K562 (cell line): ENCODE measurements around the gene CD47. TPM values are rescaled to one million over a fixed set of nuclear protein-coding genes. Genes with fewer than 3 reads are reported as not detected.

ENCODE experiments used
- ASH1L ChIP-seq: fragments of 450-650 bp; IDR thresholded peaks from 2 replicates; pipeline ENCODE4 v1.6.1; 2018; ENCODE audit warnings: borderline replicate concordance, mild to moderate bottlenecking, low read depth; ENCODE audit not compliant: partially characterized antibody
- CC2D1A ChIP-seq: fragments of 450-650 bp; IDR thresholded peaks from 2 replicates; pipeline ENCODE4 v1.6.1; 2017; ENCODE audit warnings: mild to moderate bottlenecking
- CTBP1 ChIP-seq: fragments of 450-650 bp; IDR thresholded peaks from 2 replicates; pipeline ENCODE4 v1.6.1; 2016; ENCODE audit warnings: borderline replicate concordance
- HDAC2 ChIP-seq: fragments of 450-650 bp; IDR thresholded peaks from 2 replicates; pipeline ENCODE4 v1.6.1; 2016; ENCODE audit warnings: mild to moderate bottlenecking
- JUND ChIP-seq, 2 experiments: IDR thresholded peaks; 2 replicates in 1 of 2; 3 replicates in 1 of 2; pipeline ENCODE4 v1.6.1; 2011; ENCODE audit warnings: borderline replicate concordance in 2 of 2, low read depth in 2 of 2, low read length in 2 of 2, improper control_type of control experiment in 1 of 2, missing biosample characterization in 1 of 2, missing genetic modification characterization in 1 of 2, missing genetic modification reagents in 1 of 2
- MYC ChIP-seq, 2 experiments: fragments of 250-450 bp in 1 of 2; sonication (Bioruptor Pico) in 1 of 2; IDR thresholded peaks; 2 replicates each; pipeline versions ENCODE4 v1.5.1 to v1.6.1; 2012 to 2021; ENCODE audit warnings: low read depth in 2 of 2, borderline replicate concordance in 1 of 2, improper control_type of control experiment in 1 of 2, low read length in 1 of 2, mild to moderate bottlenecking in 1 of 2, moderate library complexity in 1 of 2
- NEUROD1 ChIP-seq: fragments of 150-350 bp; IDR thresholded peaks from 2 replicates; pipeline ENCODE4 v1.6.1; 2014; ENCODE audit warnings: borderline replicate concordance, low read length, low read depth; ENCODE audit not compliant: partially characterized antibody
- PCBP1 ChIP-seq: fragments of 200-400 bp; formaldehyde crosslinking; IDR thresholded peaks from 2 replicates; pipeline ENCODE4 v1.6.1; 2018; ENCODE audit warnings: mild to moderate bottlenecking, low read depth, low read length; ENCODE audit not compliant: poor library complexity, severe bottlenecking
- SLC30A9 ChIP-seq: fragments of 250-450 bp; sonication (Bioruptor Pico); IDR thresholded peaks from 2 replicates; pipeline ENCODE4 v1.8.0; 2022; ENCODE audit warnings: mild to moderate bottlenecking, moderate library complexity
- TEAD2 ChIP-seq: fragments of 450-650 bp; IDR thresholded peaks from 2 replicates; pipeline ENCODE4 v1.6.1; 2016; ENCODE audit warnings: missing genetic modification characterization, control low read depth, missing compliant biosample characterization
- ZNF232 ChIP-seq: sonication (generic); formaldehyde crosslinking; IDR thresholded peaks from 2 replicates; pipeline ENCODE4 v1.8.0; 2022; ENCODE audit warnings: mild to moderate bottlenecking, missing genetic modification reagents
- ZNF75A ChIP-seq: fragments of 450-650 bp; formaldehyde crosslinking; IDR thresholded peaks from 2 replicates; pipeline ENCODE4 v1.4.0; 2020; ENCODE audit warnings: mild to moderate bottlenecking
- polyA plus RNA-seq, 8 experiments: library from polyadenylated mRNA; depleted of rRNA in 4 of 8; stranded (reverse) in 5 of 8; unstranded in 3 of 8; fragments of >200 nt; fragmentation: Nextera tagmentation in 2 of 8; fragmentation: Illumina TruSeq in 1 of 8; extraction: Ambion mirVana in 2 of 8; extraction: Trizol in 1 of 8; gene quantifications; 2 replicates each; pipeline versions ENCODE4 v1.2.1 to v1.2.3, GENCODE V29; 2011 to 2014; ENCODE audit warnings: inconsistent platforms in 1 of 8, missing spikeins in 1 of 8
- total RNA-seq, 7 experiments: library from RNA; depleted of rRNA in 6 of 7; stranded (reverse); fragments of >200 nt in 6 of 7; fragmentation: Illumina TruSeq in 2 of 7; extraction: Trizol in 2 of 7; gene quantifications; 2 replicates each; pipeline versions ENCODE4 v1.2.1 to v1.2.3, GENCODE V29; 2011 to 2021; ENCODE audit warnings: low replicate concordance in 1 of 7
- TF ChIP-seq, protein P1 (sequence below): fragments of 450-650 bp; formaldehyde crosslinking; IDR thresholded peaks from 2 replicates; pipeline ENCODE4 v1.4.0; 2022; ENCODE audit warnings: missing genetic modification characterization
- TF ChIP-seq, protein P2 (sequence below), 2 experiments: fragments of 450-650 bp; IDR thresholded peaks; 2 replicates each; pipeline ENCODE4 v1.6.1; 2016
- TF ChIP-seq, protein P3 (sequence below): fragments of 250-450 bp; sonication (Bioruptor Pico); IDR thresholded peaks from 2 replicates; pipeline ENCODE4 v1.4.0; 2020
- TF ChIP-seq, protein P4 (sequence below): IDR thresholded peaks from 2 replicates; pipeline ENCODE4 v1.6.1; 2011; ENCODE audit not compliant: insufficient read length; ENCODE audit errors: extremely low read depth

Gene CD47
- total and polyA plus RNA-seq, 9 of the 15 experiments (the other 6 are each of a cell fraction or from before 2014, with no cell fraction given), result 10.2 to 62.6 (median 36.3) TPM

DNA sequence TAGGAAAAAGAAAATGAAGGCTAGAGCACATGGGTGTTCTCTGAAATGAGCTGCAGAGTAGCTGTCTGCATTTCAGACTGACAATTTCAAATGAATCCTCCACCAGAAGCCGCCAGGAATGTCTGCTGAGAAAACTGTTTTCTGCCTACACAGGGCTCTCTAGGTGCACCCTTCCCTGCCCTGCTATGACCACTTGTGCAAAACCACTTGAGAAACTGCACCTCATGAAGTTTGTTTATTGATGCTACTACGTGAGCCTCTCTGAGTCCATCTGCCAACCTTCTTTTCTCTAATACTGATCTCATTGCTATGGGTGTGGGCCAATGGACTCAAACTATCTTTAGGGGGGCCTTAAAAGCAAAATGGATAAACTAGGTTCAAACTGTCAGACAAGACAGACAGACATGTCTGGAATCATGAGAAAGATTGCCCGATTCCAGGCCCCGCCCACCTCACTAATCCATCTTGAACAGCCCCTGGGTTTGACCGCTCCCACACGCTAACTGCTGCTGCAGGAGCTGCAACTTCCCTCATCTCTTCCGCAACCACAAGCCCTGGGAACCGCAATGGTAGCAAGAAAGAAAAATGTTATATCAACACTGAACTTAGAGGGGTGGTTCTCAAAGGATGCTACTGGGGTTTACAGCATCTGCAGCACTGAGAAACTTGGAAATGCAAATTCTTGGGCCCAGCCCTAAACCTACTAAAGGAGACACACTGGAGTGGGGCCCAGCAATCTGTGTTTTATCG, 9.0 kb upstream of the CD47 start (continued):
- TF ChIP-seq, protein P1, sequence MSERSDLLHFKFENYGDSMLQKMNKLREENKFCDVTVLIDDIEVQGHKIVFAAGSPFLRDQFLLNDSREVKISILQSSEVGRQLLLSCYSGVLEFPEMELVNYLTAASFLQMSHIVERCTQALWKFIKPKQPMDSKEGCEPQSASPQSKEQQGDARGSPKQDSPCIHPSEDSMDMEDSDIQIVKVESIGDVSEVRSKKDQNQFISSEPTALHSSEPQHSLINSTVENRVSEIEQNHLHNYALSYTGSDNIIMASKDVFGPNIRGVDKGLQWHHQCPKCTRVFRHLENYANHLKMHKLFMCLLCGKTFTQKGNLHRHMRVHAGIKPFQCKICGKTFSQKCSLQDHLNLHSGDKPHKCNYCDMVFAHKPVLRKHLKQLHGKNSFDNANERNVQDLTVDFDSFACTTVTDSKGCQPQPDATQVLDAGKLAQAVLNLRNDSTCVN (CRISPR knock-in tag), result no peak
- no peak for TF ChIP-seq TEAD2 (tag)
- TF ChIP-seq, protein P2, sequence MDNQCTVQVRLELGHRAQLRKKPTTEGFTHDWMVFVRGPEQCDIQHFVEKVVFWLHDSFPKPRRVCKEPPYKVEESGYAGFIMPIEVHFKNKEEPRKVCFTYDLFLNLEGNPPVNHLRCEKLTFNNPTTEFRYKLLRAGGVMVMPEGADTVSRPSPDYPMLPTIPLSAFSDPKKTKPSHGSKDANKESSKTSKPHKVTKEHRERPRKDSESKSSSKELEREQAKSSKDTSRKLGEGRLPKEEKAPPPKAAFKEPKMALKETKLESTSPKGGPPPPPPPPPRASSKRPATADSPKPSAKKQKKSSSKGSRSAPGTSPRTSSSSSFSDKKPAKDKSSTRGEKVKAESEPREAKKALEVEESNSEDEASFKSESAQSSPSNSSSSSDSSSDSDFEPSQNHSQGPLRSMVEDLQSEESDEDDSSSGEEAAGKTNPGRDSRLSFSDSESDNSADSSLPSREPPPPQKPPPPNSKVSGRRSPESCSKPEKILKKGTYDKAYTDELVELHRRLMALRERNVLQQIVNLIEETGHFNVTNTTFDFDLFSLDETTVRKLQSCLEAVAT (IDR thresholded peaks at IDR 0.05), result peak in 1 of 2 experiments; percentile 84; a peak in 1 of 4 replicates
- TF ChIP-seq ZNF75A (CRISPR knock-in tag), result no peak
- TF ChIP-seq SLC30A9 (CRISPR knock-in tag), result no peak
- no peak; the same call in 1 of the 2 replicates for TF ChIP-seq HDAC2
- TF ChIP-seq, protein P3, sequence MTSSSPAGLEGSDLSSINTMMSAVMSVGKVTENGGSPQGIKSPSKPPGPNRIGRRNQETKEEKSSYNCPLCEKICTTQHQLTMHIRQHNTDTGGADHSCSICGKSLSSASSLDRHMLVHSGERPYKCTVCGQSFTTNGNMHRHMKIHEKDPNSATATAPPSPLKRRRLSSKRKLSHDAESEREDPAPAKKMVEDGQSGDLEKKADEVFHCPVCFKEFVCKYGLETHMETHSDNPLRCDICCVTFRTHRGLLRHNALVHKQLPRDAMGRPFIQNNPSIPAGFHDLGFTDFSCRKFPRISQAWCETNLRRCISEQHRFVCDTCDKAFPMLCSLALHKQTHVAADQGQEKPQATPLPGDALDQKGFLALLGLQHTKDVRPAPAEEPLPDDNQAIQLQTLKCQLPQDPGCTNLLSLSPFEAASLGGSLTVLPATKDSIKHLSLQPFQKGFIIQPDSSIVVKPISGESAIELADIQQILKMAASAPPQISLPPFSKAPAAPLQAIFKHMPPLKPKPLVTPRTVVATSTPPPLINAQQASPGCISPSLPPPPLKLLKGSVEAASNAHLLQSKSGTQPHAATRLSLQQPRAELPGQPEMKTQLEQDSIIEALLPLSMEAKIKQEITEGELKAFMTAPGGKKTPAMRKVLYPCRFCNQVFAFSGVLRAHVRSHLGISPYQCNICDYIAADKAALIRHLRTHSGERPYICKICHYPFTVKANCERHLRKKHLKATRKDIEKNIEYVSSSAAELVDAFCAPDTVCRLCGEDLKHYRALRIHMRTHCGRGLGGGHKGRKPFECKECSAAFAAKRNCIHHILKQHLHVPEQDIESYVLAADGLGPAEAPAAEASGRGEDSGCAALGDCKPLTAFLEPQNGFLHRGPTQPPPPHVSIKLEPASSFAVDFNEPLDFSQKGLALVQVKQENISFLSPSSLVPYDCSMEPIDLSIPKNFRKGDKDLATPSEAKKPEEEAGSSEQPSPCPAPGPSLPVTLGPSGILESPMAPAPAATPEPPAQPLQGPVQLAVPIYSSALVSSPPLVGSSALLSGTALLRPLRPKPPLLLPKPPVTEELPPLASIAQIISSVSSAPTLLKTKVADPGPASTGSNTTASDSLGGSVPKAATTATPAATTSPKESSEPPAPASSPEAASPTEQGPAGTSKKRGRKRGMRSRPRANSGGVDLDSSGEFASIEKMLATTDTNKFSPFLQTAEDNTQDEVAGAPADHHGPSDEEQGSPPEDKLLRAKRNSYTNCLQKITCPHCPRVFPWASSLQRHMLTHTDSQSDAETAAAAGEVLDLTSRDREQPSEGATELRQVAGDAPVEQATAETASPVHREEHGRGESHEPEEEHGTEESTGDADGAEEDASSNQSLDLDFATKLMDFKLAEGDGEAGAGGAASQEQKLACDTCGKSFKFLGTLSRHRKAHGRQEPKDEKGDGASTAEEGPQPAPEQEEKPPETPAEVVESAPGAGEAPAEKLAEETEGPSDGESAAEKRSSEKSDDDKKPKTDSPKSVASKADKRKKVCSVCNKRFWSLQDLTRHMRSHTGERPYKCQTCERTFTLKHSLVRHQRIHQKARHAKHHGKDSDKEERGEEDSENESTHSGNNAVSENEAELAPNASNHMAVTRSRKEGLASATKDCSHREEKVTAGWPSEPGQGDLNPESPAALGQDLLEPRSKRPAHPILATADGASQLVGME (CRISPR knock-in tag), result no peak
- TF ChIP-seq MYC (IDR thresholded peaks at IDR 0.05; ENCODE audit: low read depth, low read length), result no peak; the same call in 1 of the 2 replicates
- no peak for TF ChIP-seq MYC (CRISPR knock-in tag; IDR thresholded peaks at IDR 0.05; ENCODE audit: borderline replicate concordance, low read depth)
- TF ChIP-seq PCBP1, result no peak
- TF ChIP-seq JUND (IDR thresholded peaks at IDR 0.05; ENCODE audit: borderline replicate concordance, low read depth, low read length), result 0 out of 2 replicates have a peak, but pooled peaks have one; percentile 14
- no peak for TF ChIP-seq JUND (tag; IDR thresholded peaks at IDR 0.05; ENCODE audit: borderline replicate concordance, low read depth, low read length)
- peak; percentile 63; the same call in 1 of the 2 replicates for TF ChIP-seq CTBP1
- no peak for TF ChIP-seq NEUROD1
- no peak for TF ChIP-seq CC2D1A
- no peak for TF ChIP-seq ZNF232 (CRISPR knock-in tag)
- TF ChIP-seq, protein P4, sequence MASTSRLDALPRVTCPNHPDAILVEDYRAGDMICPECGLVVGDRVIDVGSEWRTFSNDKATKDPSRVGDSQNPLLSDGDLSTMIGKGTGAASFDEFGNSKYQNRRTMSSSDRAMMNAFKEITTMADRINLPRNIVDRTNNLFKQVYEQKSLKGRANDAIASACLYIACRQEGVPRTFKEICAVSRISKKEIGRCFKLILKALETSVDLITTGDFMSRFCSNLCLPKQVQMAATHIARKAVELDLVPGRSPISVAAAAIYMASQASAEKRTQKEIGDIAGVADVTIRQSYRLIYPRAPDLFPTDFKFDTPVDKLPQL, result no peak
- TF ChIP-seq ASH1L, result no peak
